ENCODE measurements around the gene RELT.

Gene RELT

GRCh38 chr11:73383249-73384124 lies 7.3 kb downstream of the RELT start:
- H3K9ac ChIP-seq (ENCODE audit: insufficient read length): no peak overlapping the region
- DNase-seq (ENCODE audit: low read depth, low spot score): no peak
- H3K36me3 ChIP-seq (ENCODE audit: insufficient read depth, low read length): no peaks in the 10 kb centered on the region
- H3K9me3 ChIP-seq (ENCODE audit: low read depth, low read length): no peaks in the 10 kb centered on the region
- H3K4me3 ChIP-seq: no peak overlapping the region
- no peak overlapping the region for H3K27ac ChIP-seq
- TF ChIP-seq FOXP2 (optimal IDR thresholded peaks at IDR 0.05; ENCODE audit: control extremely low read depth, extremely low read length, insufficient read depth): no peak
- no peak for TF ChIP-seq POLR2AphosphoS5 (IDR thresholded peaks at IDR 0.05; ENCODE audit: borderline replicate concordance, low read depth, low read length)
- no peak for TF ChIP-seq EZH2 (IDR thresholded peaks at IDR 0.05)

GRCh38 chr11:73384125-73384441 lies 7.9 kb downstream of the RELT start:
- Histone ChIP-seq H3K9ac (ENCODE audit: insufficient read length) (no peak overlapping the region), H3K9me3 (ENCODE audit: low read depth, low read length) (no peaks in the 10 kb centered on the region), H3K36me3 (ENCODE audit: insufficient read depth, low read length) (no peaks in the 10 kb centered on the region), H3K27ac (no peak overlapping the region), H3K4me3 (no peak overlapping the region)
- TF ChIP-seq EZH2 (IDR thresholded peaks at IDR 0.05): no peak
- TF ChIP-seq POLR2AphosphoS5 (IDR thresholded peaks at IDR 0.05; ENCODE audit: borderline replicate concordance, low read depth, low read length): no peak
- no peak for TF ChIP-seq FOXP2 (optimal IDR thresholded peaks at IDR 0.05; ENCODE audit: control extremely low read depth, extremely low read length, insufficient read depth)
- no peak for DNase-seq (ENCODE audit: low read depth, low spot score)

GRCh38 chr11:73384531-73384871 lies 8.3 kb downstream of the RELT start:
- no peak overlapping the region; the same call in 1 of the 2 replicates for H3K27ac ChIP-seq
- no peaks in the 10 kb centered on the region for H3K9me3 ChIP-seq (ENCODE audit: low read depth, low read length)
- no peak for TF ChIP-seq EZH2 (IDR thresholded peaks at IDR 0.05)
- TF ChIP-seq FOXP2 (optimal IDR thresholded peaks at IDR 0.05; ENCODE audit: control extremely low read depth, extremely low read length, insufficient read depth): no peak
- TF ChIP-seq POLR2AphosphoS5 (IDR thresholded peaks at IDR 0.05; ENCODE audit: borderline replicate concordance, low read depth, low read length): no peak
- no peak overlapping the region for H3K9ac ChIP-seq (ENCODE audit: insufficient read length)
- H3K36me3 ChIP-seq (ENCODE audit: insufficient read depth, low read length): no peaks in the 10 kb centered on the region
- no peak for DNase-seq (ENCODE audit: low read depth, low spot score)
- no peak overlapping the region for H3K4me3 ChIP-seq

GRCh38 chr11:73384872-73385689 lies 8.9 kb downstream of the RELT start:
- DNase-seq (ENCODE audit: low read depth, low spot score): no peak
- Histone ChIP-seq H3K9me3 (ENCODE audit: low read depth, low read length) (no peaks in the 10 kb centered on the region), H3K9ac (ENCODE audit: insufficient read length) (peak overlapping the region; percentile 55), H3K4me3 (peak overlapping the region; percentile 45; the same call in 1 of the 2 replicates), H3K36me3 (ENCODE audit: insufficient read depth, low read length) (no peaks in the 10 kb centered on the region), H3K27ac (peak overlapping the region; percentile 76)
- TF ChIP-seq POLR2AphosphoS5 (IDR thresholded peaks at IDR 0.05; ENCODE audit: borderline replicate concordance, low read depth, low read length): no peak
- no peak for TF ChIP-seq FOXP2 (optimal IDR thresholded peaks at IDR 0.05; ENCODE audit: control extremely low read depth, extremely low read length, insufficient read depth)
- TF ChIP-seq EZH2 (IDR thresholded peaks at IDR 0.05): no peak

GRCh38 chr11:73386016-73386415 lies 9.8 kb downstream of the RELT start:
- DNase-seq (ENCODE audit: low read depth, low spot score): no peak
- H3K4me3 ChIP-seq: peak overlapping the region; percentile 24; the same call in 1 of the 2 replicates
- TF ChIP-seq EZH2 (IDR thresholded peaks at IDR 0.05): no peak
- TF ChIP-seq FOXP2 (optimal IDR thresholded peaks at IDR 0.05; ENCODE audit: control extremely low read depth, extremely low read length, insufficient read depth): no peak
- TF ChIP-seq POLR2AphosphoS5 (IDR thresholded peaks at IDR 0.05; ENCODE audit: borderline replicate concordance, low read depth, low read length): no peak
- no peak overlapping the region for H3K9ac ChIP-seq (ENCODE audit: insufficient read length)
- H3K9me3 ChIP-seq (ENCODE audit: low read depth, low read length): no peaks in the 10 kb centered on the region
- H3K36me3 ChIP-seq (ENCODE audit: insufficient read depth, low read length): no peaks in the 10 kb centered on the region
- peak overlapping the region; percentile 31; the same call in 1 of the 2 replicates for H3K27ac ChIP-seq

- H3K27ac ChIP-seq: 0 out of 2 replicates have a peak overlapping the region, but pooled peaks have one; percentile 31
- no peaks in the 10 kb centered on the region for H3K36me3 ChIP-seq (ENCODE audit: insufficient read depth, low read length)
- H3K9ac ChIP-seq (ENCODE audit: insufficient read length): no peak overlapping the region
- TF ChIP-seq EZH2 (IDR thresholded peaks at IDR 0.05) (no peak), FOXP2 (optimal IDR thresholded peaks at IDR 0.05; ENCODE audit: control extremely low read depth, extremely low read length, insufficient read depth) (no peak), POLR2AphosphoS5 (IDR thresholded peaks at IDR 0.05; ENCODE audit: borderline replicate concordance, low read depth, low read length) (no peak)
- no peak for DNase-seq (ENCODE audit: low read depth, low spot score)
- no peaks in the 10 kb centered on the region for H3K9me3 ChIP-seq (ENCODE audit: low read depth, low read length)
- H3K4me3 ChIP-seq: no peak overlapping the region
These were observed 10.3 kb downstream of the RELT start for GRCh38 chr11:73386546-73386945.

GRCh38 chr11:73387594-73388264 lies 11.5 kb downstream of the RELT start:
- TF ChIP-seq FOXP2 (optimal IDR thresholded peaks at IDR 0.05; ENCODE audit: control extremely low read depth, extremely low read length, insufficient read depth) (no peak), POLR2AphosphoS5 (IDR thresholded peaks at IDR 0.05; ENCODE audit: borderline replicate concordance, low read depth, low read length) (no peak), EZH2 (IDR thresholded peaks at IDR 0.05) (no peak)
- peak overlapping the region; percentile 41 for H3K9ac ChIP-seq (ENCODE audit: insufficient read length)
- H3K9me3 ChIP-seq (ENCODE audit: low read depth, low read length): no peaks in the 10 kb centered on the region
- no peaks in the 10 kb centered on the region for H3K36me3 ChIP-seq (ENCODE audit: insufficient read depth, low read length)
- H3K4me3 ChIP-seq: no peak overlapping the region
- no peak for DNase-seq (ENCODE audit: low read depth, low spot score)
- H3K27ac ChIP-seq: no peak overlapping the region

All from SK-N-MC (cell line).